ENCODE results near the gene PALMD. TPM values are rescaled to one million over a fixed set of nuclear protein-coding genes. Genes with fewer than 3 reads are reported as not detected.

The PALMD gene
- polyA plus RNA-seq, 1 donor from 2014 or later, result not detected

- Mint-ChIP-seq H3K4me3 (no peak overlapping the region), H3K9me3 (no peaks in the 10 kb centered on the region), H3K27me3 (peaks cover 5% of the 10 kb centered on the region), H3K36me3 (no peaks in the 10 kb centered on the region), H3K4me1 (peaks cover 0 to 2% (median 0%) of the 10 kb centered on the region in 3 donors), H3K27ac (no peak overlapping the region)
Measured at GRCh38 chr1:99681583-99681982, 35.7 kb downstream of the PALMD start.

- no peak overlapping the region for H3K27ac Mint-ChIP-seq
- H3K36me3 Mint-ChIP-seq, result no peaks in the 10 kb centered on the region
- no peaks in the 10 kb centered on the region for H3K9me3 Mint-ChIP-seq
- H3K4me3 Mint-ChIP-seq, result no peak overlapping the region
- peaks cover 5% of the 10 kb centered on the region for H3K27me3 Mint-ChIP-seq
- peaks cover 0 to 2% (median 0%) of the 10 kb centered on the region in 3 donors for H3K4me1 Mint-ChIP-seq
Measured at GRCh38 chr1:99682291-99682751, 36.4 kb downstream of the PALMD start.

DNA sequence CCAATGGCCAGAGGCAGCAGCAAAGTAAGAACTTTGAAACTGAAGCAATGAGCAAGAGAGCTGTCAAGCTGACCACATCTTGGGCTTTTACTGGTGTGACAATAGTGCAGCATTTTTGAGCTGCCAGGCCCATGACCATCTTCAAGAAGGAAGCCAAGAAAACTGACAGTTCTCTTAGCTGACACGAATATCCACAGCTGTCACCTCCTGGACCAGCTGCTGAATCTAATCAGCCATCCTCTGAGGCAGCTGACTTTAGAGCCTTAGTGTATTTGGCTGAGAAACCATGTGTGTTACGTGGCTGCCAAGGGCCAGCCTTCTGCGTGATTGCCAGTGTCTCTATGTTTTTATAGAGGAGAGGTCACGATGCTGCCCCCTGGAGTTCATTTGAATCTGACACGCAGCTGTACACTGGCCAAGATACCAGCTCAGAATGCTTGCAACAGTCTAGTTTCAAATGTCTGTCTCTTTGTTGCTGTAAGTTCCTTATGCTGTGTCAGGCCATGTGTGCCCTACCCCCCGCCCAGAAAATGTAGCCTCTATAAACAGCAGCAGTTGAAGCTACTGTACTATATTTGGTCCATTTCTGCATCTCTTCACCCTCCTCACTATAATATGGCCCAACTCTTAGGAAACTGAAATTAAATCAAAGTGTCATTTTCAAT, 39.7 kb downstream of the PALMD start:
- Mint-ChIP-seq H3K36me3 (no peaks in the 10 kb centered on the region), H3K27me3 (peaks cover 5% of the 10 kb centered on the region), H3K9me3 (no peaks in the 10 kb centered on the region), H3K4me3 (no peak overlapping the region), H3K27ac (peak overlapping the region in 1 of 3 donors; percentile 31), H3K4me1 (peaks cover 0 to 2% (median 0%) of the 10 kb centered on the region in 3 donors)

GRCh38 chr1:99691175-99691574, 45.3 kb downstream of the PALMD start:
- Mint-ChIP-seq H3K27me3 (peaks cover 1% of the 10 kb centered on the region), H3K36me3 (peaks cover 2% of the 10 kb centered on the region), H3K27ac (no peak overlapping the region), H3K9me3 (no peaks in the 10 kb centered on the region), H3K4me3 (no peak overlapping the region), H3K4me1 (no peaks in the 10 kb centered on the region)

DNA sequence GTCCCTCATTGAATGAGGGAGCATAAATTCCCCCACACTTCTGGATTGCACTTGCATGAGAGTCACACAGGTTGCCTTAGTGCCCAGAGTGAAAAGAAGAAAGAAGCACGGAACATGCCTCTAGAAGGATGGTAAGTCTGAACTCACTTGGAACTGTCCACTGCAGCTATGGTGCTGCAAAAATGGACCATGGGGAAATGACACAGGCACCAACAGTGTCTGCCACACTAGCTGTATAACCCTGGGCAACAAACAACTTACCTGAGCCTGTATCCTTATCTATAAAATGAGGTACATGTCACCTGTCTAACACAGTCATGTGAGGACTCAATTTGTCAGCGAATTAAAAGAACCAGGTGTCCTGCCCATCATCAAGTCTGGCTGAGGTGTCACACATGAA, 50.7 kb downstream of the PALMD start:
- H3K27ac Mint-ChIP-seq, result no peak overlapping the region
- no peak overlapping the region for H3K4me3 Mint-ChIP-seq
- H3K36me3 Mint-ChIP-seq, result no peaks in the 10 kb centered on the region
- peaks cover 4% of the 10 kb centered on the region for H3K27me3 Mint-ChIP-seq
- H3K9me3 Mint-ChIP-seq, result no peaks in the 10 kb centered on the region
- peaks cover 0 to 2% (median 0%) of the 10 kb centered on the region in 3 donors for H3K4me1 Mint-ChIP-seq

GRCh38 chr1:99697580-99697979, 51.7 kb downstream of the PALMD start:
- H3K27ac Mint-ChIP-seq, result no peak overlapping the region
- peaks cover 0 to 2% (median 0%) of the 10 kb centered on the region in 3 donors for H3K9me3 Mint-ChIP-seq
- H3K4me1 Mint-ChIP-seq, result peaks cover 0 to 2% (median 0%) of the 10 kb centered on the region in 3 donors
- peaks cover 4% of the 10 kb centered on the region for H3K27me3 Mint-ChIP-seq
- H3K36me3 Mint-ChIP-seq, result no peaks in the 10 kb centered on the region
- H3K4me3 Mint-ChIP-seq, result no peak overlapping the region

GRCh38 chr1:99700020-99700419, 54.1 kb downstream of the PALMD start:
- peaks cover 0 to 2% (median 0%) of the 10 kb centered on the region in 3 donors for H3K9me3 Mint-ChIP-seq
- peaks cover 3 to 7% (median 7%) of the 10 kb centered on the region in 3 donors for H3K4me1 Mint-ChIP-seq
- no peak overlapping the region for H3K27ac Mint-ChIP-seq
- H3K27me3 Mint-ChIP-seq, result peaks cover 5% of the 10 kb centered on the region
- H3K36me3 Mint-ChIP-seq, result no peaks in the 10 kb centered on the region
- H3K4me3 Mint-ChIP-seq, result no peak overlapping the region

DNA sequence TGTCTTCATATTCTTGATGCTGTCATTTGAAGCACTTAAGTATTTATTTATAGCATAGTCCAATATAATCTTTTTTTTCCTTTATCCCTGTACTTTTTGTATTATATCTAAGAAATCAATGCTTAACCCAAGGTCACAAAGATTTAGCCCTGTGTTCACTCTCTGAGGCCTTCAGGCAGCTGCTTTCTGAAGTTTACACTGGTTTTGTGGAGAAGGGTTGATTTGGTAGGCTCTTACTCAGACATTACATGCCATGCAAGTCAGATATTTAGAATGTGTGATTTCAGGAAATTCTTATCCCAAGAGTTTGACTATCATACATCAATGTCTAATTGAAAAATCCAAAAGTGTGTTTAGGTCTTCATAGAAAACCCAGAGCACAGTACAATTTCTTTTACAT, 56.3 kb downstream of the PALMD start:
- no peak overlapping the region for H3K27ac Mint-ChIP-seq
- H3K27me3 Mint-ChIP-seq, result peaks cover 5% of the 10 kb centered on the region
- no peaks in the 10 kb centered on the region for H3K36me3 Mint-ChIP-seq
- H3K4me1 Mint-ChIP-seq, result peaks cover 3 to 7% (median 7%) of the 10 kb centered on the region in 3 donors
- H3K9me3 Mint-ChIP-seq, result peaks cover 0 to 2% (median 0%) of the 10 kb centered on the region in 3 donors
- no peak overlapping the region for H3K4me3 Mint-ChIP-seq

GRCh38 chr1:99704356-99704816, 58.5 kb downstream of the PALMD start:
- Mint-ChIP-seq H3K4me1 (peaks cover 3 to 7% (median 6%) of the 10 kb centered on the region in 3 donors), H3K27me3 (peaks cover 2% of the 10 kb centered on the region), H3K36me3 (no peaks in the 10 kb centered on the region), H3K4me3 (peak overlapping the region in 2 of 4 donors; percentile 30 to 39), H3K27ac (no peak overlapping the region), H3K9me3 (peaks cover 0 to 2% (median 0%) of the 10 kb centered on the region in 3 donors)

DNA sequence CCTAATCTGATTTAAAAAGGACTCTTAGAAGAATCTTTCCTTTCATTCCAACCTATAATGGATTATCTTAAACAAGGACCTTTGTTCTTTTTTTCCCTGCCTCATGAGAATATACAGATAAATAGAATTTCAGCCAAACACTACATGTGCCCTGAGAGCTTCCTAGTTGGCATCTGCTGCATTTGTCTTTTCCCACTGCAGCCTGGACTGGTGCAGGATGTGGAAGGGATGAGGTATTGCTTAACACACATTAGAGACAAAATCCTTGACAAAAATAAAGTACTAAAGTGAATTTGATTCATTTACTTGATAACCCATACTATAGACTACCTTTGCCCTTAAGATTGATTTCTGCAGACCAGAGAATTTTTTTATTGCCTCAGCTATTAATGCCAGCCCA, 59.5 kb downstream of the PALMD start:
- H3K27me3 Mint-ChIP-seq, result peaks cover 2% of the 10 kb centered on the region
- no peak overlapping the region for H3K4me3 Mint-ChIP-seq
- H3K4me1 Mint-ChIP-seq, result peaks cover 3 to 7% (median 6%) of the 10 kb centered on the region in 3 donors
- no peak overlapping the region for H3K27ac Mint-ChIP-seq
- H3K9me3 Mint-ChIP-seq, result peaks cover 0 to 2% (median 0%) of the 10 kb centered on the region in 3 donors
- peaks cover 2% of the 10 kb centered on the region for H3K36me3 Mint-ChIP-seq

DNA sequence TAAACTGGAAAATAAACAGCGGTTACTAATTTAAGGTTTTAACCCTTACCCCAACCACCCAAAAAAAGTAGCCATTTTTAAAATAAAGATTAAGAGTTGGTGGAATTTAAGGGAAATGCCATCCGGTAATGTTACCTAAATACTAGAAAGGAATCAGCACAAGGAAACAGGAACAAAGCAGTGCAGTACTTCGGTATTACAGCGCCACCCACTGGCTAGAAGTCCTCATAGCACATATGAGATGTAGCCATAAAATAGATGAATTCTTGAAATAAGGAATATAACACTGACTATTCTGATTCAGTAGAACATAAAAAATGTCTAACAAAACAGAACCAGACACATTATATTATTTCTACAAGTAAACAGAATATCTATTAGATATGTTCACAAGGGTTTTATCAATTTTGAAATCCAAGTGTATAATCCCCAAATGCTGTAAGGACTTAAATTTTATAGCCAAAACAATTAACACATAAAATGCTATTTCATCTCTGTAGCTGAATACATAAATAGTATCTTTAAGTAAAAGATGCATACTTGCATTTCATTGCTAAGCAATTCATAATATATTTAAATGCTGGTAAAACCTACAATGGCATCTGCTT, 61.7 kb downstream of the PALMD start:
- Mint-ChIP-seq H3K4me3 (no peak overlapping the region), H3K27ac (no peak overlapping the region), H3K4me1 (peaks cover 3 to 7% (median 6%) of the 10 kb centered on the region in 3 donors), H3K36me3 (peaks cover 2% of the 10 kb centered on the region), H3K9me3 (no peaks in the 10 kb centered on the region), H3K27me3 (peaks cover 2% of the 10 kb centered on the region)

- Mint-ChIP-seq H3K27ac (no peak overlapping the region), H3K4me3 (no peak overlapping the region), H3K27me3 (no peaks in the 10 kb centered on the region), H3K36me3 (peaks cover 7% of the 10 kb centered on the region), H3K4me1 (no peaks in the 10 kb centered on the region), H3K9me3 (no peaks in the 10 kb centered on the region)
Measured at GRCh38 chr1:99710994-99711393, 65.1 kb downstream of the PALMD start.

DNA sequence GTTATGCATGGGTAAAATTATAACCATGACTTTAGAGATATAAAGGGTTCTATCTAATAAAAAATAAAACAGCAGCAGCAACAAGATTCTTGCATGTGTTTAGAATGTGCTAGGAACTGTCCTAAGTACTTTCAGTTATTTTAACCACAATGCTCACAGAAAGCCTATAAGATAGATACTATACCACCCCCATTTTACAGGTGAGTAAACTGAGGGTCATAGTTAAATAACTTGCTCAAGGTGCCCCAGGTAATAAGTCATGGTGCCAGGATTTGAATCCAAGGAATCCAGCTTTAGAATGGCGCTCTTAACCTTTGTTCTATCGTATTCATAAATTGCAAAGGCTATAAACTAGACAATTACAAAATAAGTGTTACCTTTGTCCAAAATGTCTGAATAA, 67.1 kb downstream of the PALMD start:
- Mint-ChIP-seq H3K27me3 (no peaks in the 10 kb centered on the region), H3K4me1 (no peaks in the 10 kb centered on the region), H3K36me3 (peaks cover 10% of the 10 kb centered on the region)

GRCh38 chr1:99717005-99717404, 71.1 kb downstream of the PALMD start:
- peaks cover 9% of the 10 kb centered on the region for H3K36me3 Mint-ChIP-seq
- peaks cover 0 to 2% (median 0%) of the 10 kb centered on the region in 3 donors for H3K4me1 Mint-ChIP-seq
- no peak overlapping the region for H3K27ac Mint-ChIP-seq
- no peak overlapping the region for H3K4me3 Mint-ChIP-seq
- H3K9me3 Mint-ChIP-seq, result no peaks in the 10 kb centered on the region
- H3K27me3 Mint-ChIP-seq, result no peaks in the 10 kb centered on the region

More for the DNA sequence above, 67.1 kb downstream of the PALMD start:
- Mint-ChIP-seq H3K4me3 (no peak overlapping the region), H3K27ac (no peak overlapping the region), H3K9me3 (no peaks in the 10 kb centered on the region)

GRCh38 chr1:99723251-99723650, 77.3 kb downstream of the PALMD start:
- H3K4me3 Mint-ChIP-seq, result no peak overlapping the region
- peaks cover 0 to 2% (median 0%) of the 10 kb centered on the region in 3 donors for H3K4me1 Mint-ChIP-seq
- no peaks in the 10 kb centered on the region for H3K9me3 Mint-ChIP-seq
- no peak overlapping the region for H3K27ac Mint-ChIP-seq
- no peaks in the 10 kb centered on the region for H3K27me3 Mint-ChIP-seq
- H3K36me3 Mint-ChIP-seq, result peaks cover 4% of the 10 kb centered on the region

Data from IgD-negative memory B cell (primary cell).